ENCODE data around the gene PDE6B.

Gene PDE6B

GRCh38 chr4:680551-680927, 55.2 kb downstream of the PDE6B start:
- no peak for TF ChIP-seq CTCF (IDR thresholded peaks at IDR 0.05; ENCODE audit: low read depth, low read length)
- Histone ChIP-seq H3K4me3 (ENCODE audit: low read depth, low read length) (no peak overlapping the region), H3K27ac (no peak overlapping the region), H3K9me3 (ENCODE audit: severe bottlenecking) (no peaks in the 10 kb centered on the region), H3K27me3 (ENCODE audit: insufficient read depth, low read depth, severe bottlenecking) (no peaks in the 10 kb centered on the region), H3K36me3 (no peaks in the 10 kb centered on the region)
- DNase-seq = no peak

DNA sequence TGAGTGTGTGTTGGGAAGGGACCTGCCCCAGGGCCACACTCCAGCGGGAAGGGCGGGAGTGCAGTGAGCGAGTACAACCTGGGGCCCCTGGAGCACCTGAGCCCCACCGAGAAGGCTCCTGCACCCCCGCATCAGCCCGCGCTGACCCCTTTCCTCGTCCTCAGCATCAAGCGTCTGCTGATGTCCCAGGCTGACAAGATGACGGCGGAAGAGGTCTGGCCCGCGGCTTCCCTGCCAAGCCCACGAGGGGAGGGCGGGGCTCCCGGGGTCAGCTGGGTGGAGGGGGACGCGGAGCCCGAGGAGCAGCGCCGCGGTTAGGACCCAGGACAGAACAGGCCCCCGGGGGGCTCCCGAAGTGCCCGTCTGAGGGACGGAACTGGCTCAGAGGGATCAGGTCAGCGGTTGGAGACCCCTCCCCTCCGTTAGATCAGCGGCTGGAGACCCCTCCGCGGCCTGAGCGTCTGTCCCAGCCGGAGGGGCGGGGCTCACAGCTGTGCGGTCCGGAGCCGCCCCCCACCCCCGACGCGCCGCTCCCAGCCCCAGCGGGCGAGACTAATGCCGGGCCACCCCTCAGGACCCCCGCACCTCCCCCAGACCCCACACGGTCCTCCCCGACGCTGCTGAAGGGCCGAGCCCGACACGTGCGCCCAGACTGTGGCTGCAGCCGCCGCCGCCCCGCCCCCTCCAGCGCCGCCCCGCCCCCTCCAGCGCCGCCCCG, 55.7 kb downstream of the PDE6B start:
- no peak for TF ChIP-seq CTCF (IDR thresholded peaks at IDR 0.05; ENCODE audit: low read depth, low read length)
- Histone ChIP-seq H3K27ac (no peak overlapping the region), H3K4me3 (ENCODE audit: low read depth, low read length) (no peak overlapping the region), H3K36me3 (no peaks in the 10 kb centered on the region), H3K27me3 (ENCODE audit: insufficient read depth, low read depth, severe bottlenecking) (no peaks in the 10 kb centered on the region), H3K9me3 (ENCODE audit: severe bottlenecking) (no peaks in the 10 kb centered on the region)
- no peak for DNase-seq

- DNase-seq = no peak
- no peak for TF ChIP-seq CTCF (IDR thresholded peaks at IDR 0.05; ENCODE audit: low read depth, low read length)
- no peak overlapping the region for H3K4me3 ChIP-seq (ENCODE audit: low read depth, low read length)
- H3K9me3 ChIP-seq (ENCODE audit: severe bottlenecking) = no peaks in the 10 kb centered on the region
- no peaks in the 10 kb centered on the region for H3K36me3 ChIP-seq
- H3K27me3 ChIP-seq (ENCODE audit: insufficient read depth, low read depth, severe bottlenecking) = no peaks in the 10 kb centered on the region
- H3K27ac ChIP-seq = no peak overlapping the region
Measured at GRCh38 chr4:681736-682451, 56.5 kb downstream of the PDE6B start.

GRCh38 chr4:682490-683172, 57.3 kb downstream of the PDE6B start:
- Histone ChIP-seq H3K36me3 (no peaks in the 10 kb centered on the region), H3K27ac (no peak overlapping the region)
- no peak for DNase-seq

GRCh38 chr4:683247-683897, 58.0 kb downstream of the PDE6B start:
- H3K4me3 ChIP-seq (ENCODE audit: low read depth, low read length) = no peak overlapping the region
- DNase-seq = no peak
- no peaks in the 10 kb centered on the region for H3K9me3 ChIP-seq (ENCODE audit: severe bottlenecking)
- no peaks in the 10 kb centered on the region for H3K27me3 ChIP-seq (ENCODE audit: insufficient read depth, low read depth, severe bottlenecking)
- H3K27ac ChIP-seq = peak overlapping the region; percentile 8; the same call in 1 of the 2 replicates
- TF ChIP-seq CTCF (IDR thresholded peaks at IDR 0.05; ENCODE audit: low read depth, low read length) = no peak
- no peaks in the 10 kb centered on the region for H3K36me3 ChIP-seq

More at GRCh38 chr4:682490-683172, 57.3 kb downstream of the PDE6B start:
- no peaks in the 10 kb centered on the region for H3K9me3 ChIP-seq (ENCODE audit: severe bottlenecking)
- H3K4me3 ChIP-seq (ENCODE audit: low read depth, low read length) = no peak overlapping the region
- TF ChIP-seq CTCF (IDR thresholded peaks at IDR 0.05; ENCODE audit: low read depth, low read length) = no peak
- H3K27me3 ChIP-seq (ENCODE audit: insufficient read depth, low read depth, severe bottlenecking) = no peaks in the 10 kb centered on the region
